HCT116 (cell line): ENCODE data around the gene PHF21A. TPM values are rescaled to one million over a fixed set of nuclear protein-coding genes. Genes with fewer than 3 reads are reported as not detected.

ENCODE experiments used
- ATAC-seq: fragments of 200-7000 bp; cut with Tn5 transposase; 2 replicates; pipeline ENCODE4 v1.9.1; 2020; ENCODE audit warnings: mild to moderate bottlenecking, moderate library complexity
- BruUV-seq: library from RNA; stranded (reverse); fragments of 400-500 nt; replicated peaks from 2 replicates; lab custom pipeline; 2021; lab: Mats Ljungman, UMichigan
- CTCF ChIA-PET: fragments of 300-600 bp; sonication (Branson Sonifier 250); formaldehyde crosslinking; loops from one replicate; lab custom pipeline; 2021; ENCODE audit warnings: antibody characterized with exemption; lab: Charles Lee
- POLR2A ChIA-PET: fragments of 300-600, 350-600 bp; sonication (Branson Sonifier 250); formaldehyde crosslinking; loops from one replicate; lab custom pipeline; 2021; ENCODE audit warnings: antibody characterized with exemption; lab: Charles Lee
- RAD21 ChIA-PET, 2 experiments: fragments of 300-600 bp; sonication (Branson Sonifier 250); formaldehyde crosslinking; loops; one replicate each; lab custom pipeline; 2023; ENCODE audit warnings: low total read pairs in 2 of 2; ENCODE audit not compliant: uncharacterized antibody in 2 of 2, unreplicated experiment in 2 of 2, low non-redundant PET in 1 of 2; lab: Charles Lee
- DNase-seq: peaks from one replicate; pipeline ENCODE4 v3.0.0-alpha.2; 2010; ENCODE audit warnings: low read depth, low spot score
- H2AFZ ChIP-seq: fragments of 200-600 bp; shearing (Covaris generic), sonication (generic); 2 replicates; pipeline ENCODE4 v1.6.1; 2017; ENCODE audit warnings: low read depth, mixed run types, mixed read lengths, antibody characterized with exemption, low read length; ENCODE audit not compliant: poor library complexity, severe bottlenecking
- H3K27ac ChIP-seq: 2 replicates; pipeline ENCODE4 v1.5.1; 2012; ENCODE audit warnings: low read depth, low read length
- H3K27me3 ChIP-seq: fragments of 200-600 bp; sonication (generic); 2 replicates; pipeline ENCODE4 v1.6.1; 2016; ENCODE audit warnings: mixed run types, low read length, mixed read lengths; ENCODE audit not compliant: insufficient read depth
- H3K36me3 ChIP-seq, 2 experiments: fragments of 200-500 bp in 1 of 2; fragments of 200-600 bp in 1 of 2; sonication (Bioruptor generic) in 1 of 2; sonication (generic) in 1 of 2; 2 replicates each; pipeline versions ENCODE4 v1.5.1 to v1.6.1; 2014 to 2016; ENCODE audit warnings: low read length in 2 of 2, inconsistent platforms in 1 of 2, mixed read lengths in 1 of 2, mixed run types in 1 of 2; ENCODE audit not compliant: insufficient read depth in 2 of 2, control insufficient read depth in 1 of 2
- H3K4me1 ChIP-seq, 2 experiments: fragments of 200-600 bp in 1 of 2; sonication (generic) in 1 of 2; 2 replicates each; pipeline versions ENCODE4 v1.5.1 to v1.6.1; 2012 to 2017; ENCODE audit warnings: low read length in 2 of 2, inconsistent platforms in 1 of 2, mild to moderate bottlenecking in 1 of 2, mixed read lengths in 1 of 2, mixed run types in 1 of 2, moderate library complexity in 1 of 2; ENCODE audit not compliant: insufficient read depth in 2 of 2, control insufficient read depth in 1 of 2
- H3K4me2 ChIP-seq: fragments of 200-600 bp; sonication (generic); 2 replicates; pipeline ENCODE4 v1.6.1; 2017; ENCODE audit warnings: mixed run types, low read length, mixed read lengths
- H3K4me3 ChIP-seq, 2 experiments: fragments of 200-600 bp in 1 of 2; sonication (generic) in 1 of 2; replicated peaks in 1 of 2; 2 replicates each; pipeline ENCODE4 v1.5.1; 2011 to 2016; ENCODE audit warnings: low read length in 2 of 2, control low read depth in 1 of 2, low read depth in 1 of 2, mild to moderate bottlenecking in 1 of 2, mixed read lengths in 1 of 2, mixed run types in 1 of 2
- H3K79me2 ChIP-seq: fragments of 200-600 bp; sonication (generic); 2 replicates; pipeline ENCODE4 v1.6.1; 2017; ENCODE audit warnings: mild to moderate bottlenecking, mixed run types, low read length, moderate library complexity, mixed read lengths; ENCODE audit not compliant: insufficient read depth
- H3K9ac ChIP-seq: fragments of 200-600 bp; sonication (generic); 2 replicates; pipeline ENCODE4 v1.6.1; 2016; ENCODE audit warnings: low read length, mixed read lengths
- H3K9me2 ChIP-seq: fragments of 200-600 bp; sonication (generic), shearing (Covaris generic); 2 replicates; pipeline ENCODE4 v1.6.1; 2017; ENCODE audit warnings: mixed run types, mild to moderate bottlenecking, moderate library complexity; ENCODE audit not compliant: insufficient read depth
- H3K9me3 ChIP-seq, 2 experiments: fragments of 200-500 bp in 1 of 2; fragments of 200-600 bp in 1 of 2; sonication (Bioruptor generic) in 1 of 2; sonication (generic) in 1 of 2; 2 replicates each; pipeline ENCODE4 v1.6.1; 2014 to 2017; ENCODE audit warnings: low read length in 2 of 2, mixed read lengths in 2 of 2, inconsistent platforms in 1 of 2, low read depth in 1 of 2, mild to moderate bottlenecking in 1 of 2, mixed run types in 1 of 2, moderate library complexity in 1 of 2; ENCODE audit not compliant: control insufficient read depth in 1 of 2, insufficient read depth in 1 of 2
- H4K20me1 ChIP-seq: fragments of 200-600 bp; sonication (generic), shearing (Covaris generic); 2 replicates; pipeline ENCODE4 v1.6.1; 2017; ENCODE audit warnings: mixed run types, mild to moderate bottlenecking, moderate library complexity; ENCODE audit not compliant: insufficient read depth
- CEBPB ChIP-seq: IDR thresholded peaks from 2 replicates; pipeline ENCODE4 v1.6.1; 2012; ENCODE audit warnings: low read depth
- CTCF ChIP-seq, 3 experiments: fragments of 200-600 bp in 1 of 3; sonication (generic) in 1 of 3; IDR thresholded peaks in 2 of 3; conservative IDR thresholded peaks in 1 of 3; 2 replicates each; pipeline ENCODE4 v1.5.1; 2012 to 2017; ENCODE audit warnings: low read depth in 2 of 3, low read length in 2 of 3, antibody characterized with exemption in 1 of 3, borderline replicate concordance in 1 of 3, control low read depth in 1 of 3, mild to moderate bottlenecking in 1 of 3, mixed read lengths in 1 of 3, mixed run types in 1 of 3, moderate library complexity in 1 of 3; ENCODE audit not compliant: insufficient read depth in 1 of 3
- EZH2phosphoT487 ChIP-seq: fragments of 200-600 bp; IDR thresholded peaks from 2 replicates; pipeline ENCODE4 v1.6.1; 2018; ENCODE audit warnings: antibody characterized with exemption, borderline replicate concordance
- FOSL1 ChIP-seq: IDR thresholded peaks from 2 replicates; pipeline ENCODE4 v1.6.1; 2012; ENCODE audit warnings: low read depth
- POLR2AphosphoS5 ChIP-seq: IDR thresholded peaks from 2 replicates; pipeline ENCODE4 v1.6.1; 2011; ENCODE audit warnings: mild to moderate bottlenecking, low read depth, low read length, moderate library complexity
- SIN3A ChIP-seq: IDR thresholded peaks from 2 replicates; pipeline ENCODE4 v1.6.1; 2012; ENCODE audit warnings: low read depth
- SRF ChIP-seq: IDR thresholded peaks from 2 replicates; pipeline ENCODE4 v1.6.1; 2012; ENCODE audit warnings: low read depth
- TCF7L2 ChIP-seq: IDR thresholded peaks from 2 replicates; pipeline ENCODE4 v1.7.0; 2011; ENCODE audit warnings: borderline replicate concordance, inconsistent platforms; ENCODE audit not compliant: insufficient read depth, insufficient read length; ENCODE audit errors: extremely low read depth
- YY1 ChIP-seq: IDR thresholded peaks from 2 replicates; pipeline ENCODE4 v1.6.1; 2011; ENCODE audit warnings: low read length, low read depth, moderate library complexity, mild to moderate bottlenecking; ENCODE audit not compliant: insufficient replicate concordance; ENCODE audit errors: extremely low read depth
- ZFX ChIP-seq: fragments of 450-650 bp; IDR thresholded peaks from 2 replicates; pipeline ENCODE4 v1.6.1; 2017
- intact Hi-C: fragments of 100-400 bp; cut with micrococcal nuclease; formaldehyde crosslinking; loops from 2 replicates; pipeline ENCODE4 v1.10.0; 2022
- total RNA-seq: library from RNA; stranded (reverse); gene quantifications from one replicate; pipeline ENCODE4 v1.2.1, GENCODE V29; 2021; ENCODE audit not compliant: unreplicated experiment
- TF ChIP-seq, protein P1 (sequence below): IDR thresholded peaks from 2 replicates; pipeline ENCODE4 v1.6.1; 2011; ENCODE audit warnings: mild to moderate bottlenecking, low read length, moderate library complexity; ENCODE audit not compliant: insufficient replicate concordance; ENCODE audit errors: extremely low read depth

PHF21A gene
- total RNA-seq, 1 experiment from 2014 or later: 27.0 TPM

- H3K9ac ChIP-seq: no peak overlapping the region
- ATAC-seq (no peak), DNase-seq (no peak)
- RAD21 ChIA-PET: no interaction called here
- no peaks in the 10 kb centered on the region for H3K79me2 ChIP-seq
- no peaks in the 10 kb centered on the region for H3K9me2 ChIP-seq
- H3K4me3 ChIP-seq: no peak overlapping the region
- no peaks in the 10 kb centered on the region for H3K4me1 ChIP-seq
- TF ChIP-seq ZFX (no peak), SIN3A (no peak), EZH2phosphoT487 (no peak), POLR2AphosphoS5 (no peak), CTCF (IDR thresholded peaks at IDR 0.05 in 2 of 3, conservative IDR thresholded peaks at IDR 0.05 in 1 of 3; ENCODE audit: borderline replicate concordance in 1 of 3, insufficient read depth in 1 of 3, low read depth in 2 of 3, low read length in 2 of 3) (no peak), CEBPB (no peak), YY1 (no peak), SRF (no peak), FOSL1 (no peak), TCF7L2 (no peak)
- TF ChIP-seq, protein P1, sequence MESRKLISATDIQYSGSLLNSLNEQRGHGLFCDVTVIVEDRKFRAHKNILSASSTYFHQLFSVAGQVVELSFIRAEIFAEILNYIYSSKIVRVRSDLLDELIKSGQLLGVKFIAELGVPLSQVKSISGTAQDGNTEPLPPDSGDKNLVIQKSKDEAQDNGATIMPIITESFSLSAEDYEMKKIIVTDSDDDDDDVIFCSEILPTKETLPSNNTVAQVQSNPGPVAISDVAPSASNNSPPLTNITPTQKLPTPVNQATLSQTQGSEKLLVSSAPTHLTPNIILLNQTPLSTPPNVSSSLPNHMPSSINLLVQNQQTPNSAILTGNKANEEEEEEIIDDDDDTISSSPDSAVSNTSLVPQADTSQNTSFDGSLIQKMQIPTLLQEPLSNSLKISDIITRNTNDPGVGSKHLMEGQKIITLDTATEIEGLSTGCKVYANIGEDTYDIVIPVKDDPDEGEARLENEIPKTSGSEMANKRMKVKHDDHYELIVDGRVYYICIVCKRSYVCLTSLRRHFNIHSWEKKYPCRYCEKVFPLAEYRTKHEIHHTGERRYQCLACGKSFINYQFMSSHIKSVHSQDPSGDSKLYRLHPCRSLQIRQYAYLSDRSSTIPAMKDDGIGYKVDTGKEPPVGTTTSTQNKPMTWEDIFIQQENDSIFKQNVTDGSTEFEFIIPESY: no peak
- no peaks in the 10 kb centered on the region for H3K36me3 ChIP-seq
- H3K9me3 ChIP-seq: no peaks in the 10 kb centered on the region
- POLR2A ChIA-PET: no interaction called here
- no peaks in the 10 kb centered on the region for H3K27me3 ChIP-seq
- no peaks in the 10 kb centered on the region for H4K20me1 ChIP-seq
- no TSS peak for BruUV-seq
- intact Hi-C loops: loop anchor here (10.0 kb wide), 1 partner anchor 346 kb away; no protein-coding TSS in a partner anchor
- no peak overlapping the region for H3K27ac ChIP-seq
- no peak overlapping the region for H3K4me2 ChIP-seq
- no peak overlapping the region for H2AFZ ChIP-seq
- CTCF ChIA-PET: no interaction called here
Observed at GRCh38 chr11:45968901-45969300, 152.4 kb downstream of the PHF21A start.
